H9 (cell line): ENCODE measurements around the gene ANKH. TPM values are rescaled to one million over a fixed set of nuclear protein-coding genes. Genes with fewer than 3 reads are reported as not detected.

Experiments used
- DNase-seq: peaks from one replicate; pipeline ENCODE4 v3.0.0-alpha.2; 2017
- H2AFZ ChIP-seq: one replicate; pipeline ENCODE4 v1.6.1; 2013; ENCODE audit warnings: mild to moderate bottlenecking, low read length, control low read depth, moderate library complexity
- H2AK5ac ChIP-seq: 2 replicates; pipeline ENCODE4 v1.6.1; 2013; ENCODE audit warnings: low read length, control low read depth, mixed read lengths; ENCODE audit not compliant: insufficient read length
- H2BK120ac ChIP-seq: one replicate; pipeline ENCODE4 v1.6.1; 2013; ENCODE audit warnings: low read depth, mild to moderate bottlenecking, low read length, control low read depth, inconsistent platforms; ENCODE audit not compliant: poor library complexity, severe bottlenecking
- H2BK12ac ChIP-seq: 2 replicates; pipeline ENCODE4 v1.6.1; 2013; ENCODE audit warnings: low read length, control low read depth, mixed read lengths, low read depth; ENCODE audit not compliant: insufficient read length
- H2BK15ac ChIP-seq: 2 replicates; pipeline ENCODE4 v1.6.1; 2013; ENCODE audit warnings: low read depth, low read length, control low read depth
- H2BK20ac ChIP-seq: one replicate; pipeline ENCODE4 v1.6.1; 2013; ENCODE audit warnings: low read depth, mild to moderate bottlenecking, low read length, control low read depth, inconsistent platforms; ENCODE audit not compliant: poor library complexity, severe bottlenecking
- H2BK5ac ChIP-seq: 2 replicates; pipeline ENCODE4 v1.6.1; 2013; ENCODE audit warnings: low read length, control low read depth, mixed read lengths; ENCODE audit not compliant: insufficient read length
- H3K14ac ChIP-seq: 2 replicates; pipeline ENCODE4 v1.6.1; 2013; ENCODE audit warnings: low read length, control low read depth; ENCODE audit not compliant: insufficient read depth
- H3K18ac ChIP-seq: 2 replicates; pipeline ENCODE4 v1.6.1; 2013; ENCODE audit warnings: low read depth, mild to moderate bottlenecking, mixed read lengths, low read length, control low read depth; ENCODE audit not compliant: insufficient read length
- H3K23ac ChIP-seq: 2 replicates; pipeline ENCODE4 v1.6.1; 2013; ENCODE audit warnings: low read length, control low read depth, mixed read lengths, low read depth; ENCODE audit not compliant: insufficient read length
- H3K23me2 ChIP-seq: 2 replicates; pipeline ENCODE4 v1.6.1; 2013; ENCODE audit warnings: low read depth, mild to moderate bottlenecking, mixed read lengths, low read length, control low read depth; ENCODE audit not compliant: insufficient read length, poor library complexity, severe bottlenecking
- H3K27ac ChIP-seq: 2 replicates; pipeline ENCODE4 v1.5.1; 2013; ENCODE audit warnings: low read length, control low read depth, mixed read lengths, low read depth; ENCODE audit not compliant: insufficient read length
- H3K27me3 ChIP-seq: 2 replicates; pipeline ENCODE4 v1.6.1; 2013; ENCODE audit warnings: low read length, control low read depth, inconsistent platforms; ENCODE audit not compliant: insufficient read depth
- H3K4ac ChIP-seq: 2 replicates; pipeline ENCODE4 v1.6.1; 2013; ENCODE audit warnings: low read depth, mild to moderate bottlenecking, control low read depth, inconsistent platforms, low read length, moderate library complexity
- H3K4me1 ChIP-seq: 2 replicates; pipeline ENCODE4 v1.6.1; 2013; ENCODE audit warnings: low read length, control low read depth, inconsistent platforms; ENCODE audit not compliant: insufficient read depth
- H3K4me2 ChIP-seq: 2 replicates; pipeline ENCODE4 v1.6.1; 2013; ENCODE audit warnings: low read length, control low read depth, mixed read lengths; ENCODE audit not compliant: insufficient read length, insufficient read depth
- H3K56ac ChIP-seq: 2 replicates; pipeline ENCODE4 v1.6.1; 2013; ENCODE audit warnings: low read depth, mild to moderate bottlenecking, mixed read lengths, low read length, control low read depth; ENCODE audit not compliant: insufficient read length
- H3K79me1 ChIP-seq: 2 replicates; pipeline ENCODE4 v1.6.1; 2013; ENCODE audit warnings: low read depth, mild to moderate bottlenecking, moderate library complexity, low read length, control low read depth, inconsistent platforms; ENCODE audit not compliant: insufficient read depth, poor library complexity, severe bottlenecking
- H3K79me2 ChIP-seq: 2 replicates; pipeline ENCODE4 v1.6.1; 2013; ENCODE audit warnings: low read length, control low read depth, inconsistent platforms; ENCODE audit not compliant: insufficient read depth
- H3K9ac ChIP-seq: 2 replicates; pipeline ENCODE4 v1.6.1; 2013; ENCODE audit warnings: low read length, control low read depth, mixed read lengths; ENCODE audit not compliant: insufficient read length; ENCODE audit errors: extremely low read depth
- H3K9me3 ChIP-seq: one replicate; pipeline ENCODE4 v1.6.1; 2013; ENCODE audit warnings: low read depth, low read length, inconsistent platforms; ENCODE audit not compliant: control insufficient read depth
- H3T11ph ChIP-seq: one replicate; pipeline ENCODE4 v1.6.1; 2013; ENCODE audit warnings: mild to moderate bottlenecking, low read length, control low read depth, inconsistent platforms
- H4K20me1 ChIP-seq: one replicate; pipeline ENCODE4 v1.6.1; 2013; ENCODE audit not compliant: control insufficient read depth, insufficient read length, insufficient read depth
- H4K5ac ChIP-seq: 2 replicates; pipeline ENCODE4 v1.6.1; 2013; ENCODE audit warnings: low read depth, mild to moderate bottlenecking, mixed read lengths, low read length, control low read depth; ENCODE audit not compliant: insufficient read length
- H4K8ac ChIP-seq: replicated peaks from 2 replicates; pipeline ENCODE4 v1.6.1; 2013; ENCODE audit warnings: low read length, control low read depth, mixed read lengths, low read depth; ENCODE audit not compliant: insufficient read length
- H4K91ac ChIP-seq: 2 replicates; pipeline ENCODE4 v1.6.1; 2013; ENCODE audit warnings: low read depth, mild to moderate bottlenecking, moderate library complexity, mixed read lengths, low read length, control low read depth; ENCODE audit not compliant: insufficient read length
- H3K27ac Mint-ChIP-seq, 3 experiments: 2 replicates in 2 of 3; 3 replicates in 1 of 3; pipeline ENCODE4 v1.8.0; 2020 to 2021; ENCODE audit warnings: mixed read lengths in 3 of 3, mild to moderate bottlenecking in 1 of 3, moderate library complexity in 1 of 3
- H3K27me3 Mint-ChIP-seq: 2 replicates; pipeline ENCODE4 v1.8.0; 2021; ENCODE audit warnings: low read depth, mild to moderate bottlenecking, moderate library complexity, mixed read lengths
- H3K36me3 Mint-ChIP-seq, 3 experiments: 2 replicates in 2 of 3; 3 replicates in 1 of 3; pipeline ENCODE4 v1.8.0; 2020 to 2021; ENCODE audit warnings: low read depth in 3 of 3, mixed read lengths in 3 of 3; ENCODE audit not compliant: insufficient read depth in 1 of 3
- H3K4me1 Mint-ChIP-seq, 2 experiments: 2 replicates each; pipeline ENCODE4 v1.8.0; 2020; ENCODE audit warnings: mixed read lengths in 2 of 2
- H3K4me3 Mint-ChIP-seq, 2 experiments: 2 replicates in 1 of 2; 3 replicates in 1 of 2; pipeline ENCODE4 v1.8.0; 2020 to 2021; ENCODE audit warnings: mild to moderate bottlenecking in 2 of 2, mixed read lengths in 2 of 2, moderate library complexity in 1 of 2
- H3K9me3 Mint-ChIP-seq, 2 experiments: 2 replicates in 1 of 2; 3 replicates in 1 of 2; pipeline ENCODE4 v1.8.0; 2020; ENCODE audit warnings: mild to moderate bottlenecking in 2 of 2, mixed read lengths in 2 of 2, moderate library complexity in 1 of 2
- CTCF ChIP-seq: fragments of 200-600 bp; sonication (generic); conservative IDR thresholded peaks from 3 replicates; pipeline ENCODE4 v1.8.0; 2021; ENCODE audit warnings: antibody characterized with exemption, mild to moderate bottlenecking
- WGBS: extraction: QIAGEN DNeasy Blood & Tissue Kit; methylation state at CpG from one replicate; pipeline ENCODE4 v1.1.7; 2013; ENCODE audit warnings: missing lambda C conversion rate, low lambda C conversion rate, mixed read lengths; ENCODE audit not compliant: insufficient read length; ENCODE audit errors: extremely low coverage; 5-methylcytosine and 5-hydroxymethylcytosine counted together
- total RNA-seq: library from RNA; stranded (reverse); gene quantifications from 2 replicates; pipeline ENCODE4 v1.2.1, GENCODE V29; 2021

Gene ANKH
- total RNA-seq, 1 experiment from 2014 or later: 9.6 TPM

DNA sequence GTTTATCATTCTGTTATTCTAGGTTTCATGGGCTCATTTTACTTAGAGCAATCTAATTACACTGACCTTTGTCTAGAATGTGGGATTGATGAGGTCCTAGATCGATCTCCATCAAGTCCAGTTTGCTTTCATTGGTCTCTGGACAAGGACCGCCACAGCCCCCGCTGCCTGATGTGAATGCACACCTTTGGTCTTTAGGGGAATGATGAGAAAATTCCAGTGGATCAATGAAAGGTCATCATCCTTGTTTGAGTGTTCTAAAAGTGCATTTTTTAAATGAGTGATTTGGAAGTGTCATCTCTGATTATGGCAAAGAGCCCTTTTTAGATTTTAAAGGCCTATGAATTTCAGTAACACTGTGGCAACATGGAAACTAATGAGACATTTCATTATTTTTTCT lies 2.2 kb upstream of the ANKH start:
- no peaks in the 10 kb centered on the region for H3K4me1 ChIP-seq
- no peak overlapping the region for H2AFZ ChIP-seq
- no peak overlapping the region for H3K14ac ChIP-seq
- no peak for DNase-seq
- no peak overlapping the region for H2BK20ac ChIP-seq
- no peaks in the 10 kb centered on the region for H3K9me3 Mint-ChIP-seq
- peaks cover 53% of the 10 kb centered on the region for H3K27me3 Mint-ChIP-seq
- H3K4me2 ChIP-seq: no peak overlapping the region
- H4K20me1 ChIP-seq: no peaks in the 10 kb centered on the region
- no peak for TF ChIP-seq CTCF
- no peak overlapping the region for H2BK15ac ChIP-seq
- H3K18ac ChIP-seq: no peak overlapping the region
- no peaks in the 10 kb centered on the region for H3K79me1 ChIP-seq
- H3K23me2 ChIP-seq: peaks cover 11% of the 10 kb centered on the region
- H3K56ac ChIP-seq: no peak overlapping the region
- no peak overlapping the region for H3K9ac ChIP-seq
- no peak overlapping the region for H4K8ac ChIP-seq
- H4K91ac ChIP-seq: no peak overlapping the region
- H3K27me3 ChIP-seq: peaks cover 7% of the 10 kb centered on the region; the same call in 1 of the 2 replicates
- no peaks in the 10 kb centered on the region for H3K36me3 Mint-ChIP-seq
- H3K4me3 Mint-ChIP-seq: no peak overlapping the region
- no peak overlapping the region for H2BK5ac ChIP-seq
- H2AK5ac ChIP-seq: no peak overlapping the region
- H2BK12ac ChIP-seq: no peak overlapping the region
- no peaks in the 10 kb centered on the region for H3K79me2 ChIP-seq
- H4K5ac ChIP-seq: no peak overlapping the region
- peaks cover 10 to 12% of the 10 kb centered on the region in 2 experiments for H3K4me1 Mint-ChIP-seq
- no peaks in the 10 kb centered on the region for H3K9me3 ChIP-seq
- no CpG with 5 or more reads among the region's 3 CpGs for WGBS
- H2BK120ac ChIP-seq: no peak overlapping the region
- H3K27ac ChIP-seq: no peak overlapping the region
- no peak overlapping the region for H3K27ac Mint-ChIP-seq
- H3K23ac ChIP-seq: no peak overlapping the region
- H3K4ac ChIP-seq: no peak overlapping the region
- H3T11ph ChIP-seq: no peak overlapping the region
